Neutrophil (primary cell): ENCODE data around the gene RAB3GAP1.

Experiments used
- H3K27ac ChIP-seq: fragments of 200-600 bp; sonication (generic); 2 replicates; pipeline ENCODE4 v1.5.1; 2016; ENCODE audit warnings: mild to moderate bottlenecking, moderate library complexity
- H3K27me3 ChIP-seq: fragments of 200-600 bp; sonication (generic); 2 replicates; pipeline ENCODE4 v1.6.0; 2016; ENCODE audit warnings: mild to moderate bottlenecking
- H3K36me3 ChIP-seq: fragments of 200-600 bp; sonication (generic); 2 replicates; pipeline ENCODE4 v1.5.1; 2017
- H3K4me1 ChIP-seq, 2 experiments: fragments of 200-600 bp in 1 of 2; sonication (generic) in 1 of 2; 1 replicate in 1 of 2; 2 replicates in 1 of 2; pipeline versions ENCODE4 v1.5.1 to v1.6.1; 2013 to 2016; ENCODE audit warnings: low read depth in 1 of 2, low read length in 1 of 2, mild to moderate bottlenecking in 1 of 2, moderate library complexity in 1 of 2; ENCODE audit not compliant: control insufficient read depth in 1 of 2, insufficient read depth in 1 of 2
- H3K4me3 ChIP-seq, 2 experiments: fragments of 200-600 bp in 1 of 2; sonication (generic) in 1 of 2; 1 replicate in 1 of 2; 2 replicates in 1 of 2; pipeline ENCODE4 v1.5.1; 2013 to 2016; ENCODE audit warnings: low read depth in 1 of 2, low read length in 1 of 2, mild to moderate bottlenecking in 1 of 2, moderate library complexity in 1 of 2
- H3K9me3 ChIP-seq: fragments of 200-600 bp; sonication (generic); 2 replicates; pipeline ENCODE4 v1.5.1; 2016
- TF ChIP-seq, protein P1 (sequence below): fragments of 200-600 bp; sonication (generic); IDR thresholded peaks from 2 replicates; pipeline ENCODE4 v1.5.1; 2016; ENCODE audit warnings: antibody characterized with exemption

The RAB3GAP1 gene

DNA sequence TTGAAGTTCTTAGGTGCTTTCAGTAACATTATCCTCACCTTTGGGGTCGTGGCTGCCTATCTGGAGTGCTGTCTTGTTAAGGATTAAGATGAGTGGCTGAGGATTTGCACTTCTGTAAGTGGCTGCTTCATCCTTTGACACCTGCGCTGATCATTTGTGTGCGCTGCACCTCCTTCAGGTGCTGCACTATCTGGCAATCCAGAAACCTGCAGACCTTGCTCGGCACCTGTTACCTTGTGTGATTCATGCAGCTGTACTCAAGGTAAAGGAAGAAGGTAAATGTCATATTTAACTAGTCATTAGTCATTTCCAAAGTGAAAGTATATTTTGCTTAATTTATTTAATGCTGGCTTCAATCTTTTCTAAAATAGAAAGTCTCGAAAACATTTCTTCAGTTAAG is 110.3 kb downstream of the RAB3GAP1 start:
- Histone ChIP-seq H3K9me3 (no peaks in the 10 kb centered on the region), H3K4me1 (no peaks in the 10 kb centered on the region), H3K4me3 (no peak overlapping the region), H3K36me3 (peaks cover 62% of the 10 kb centered on the region), H3K27me3 (no peaks in the 10 kb centered on the region), H3K27ac (no peak overlapping the region)
- TF ChIP-seq, protein P1, sequence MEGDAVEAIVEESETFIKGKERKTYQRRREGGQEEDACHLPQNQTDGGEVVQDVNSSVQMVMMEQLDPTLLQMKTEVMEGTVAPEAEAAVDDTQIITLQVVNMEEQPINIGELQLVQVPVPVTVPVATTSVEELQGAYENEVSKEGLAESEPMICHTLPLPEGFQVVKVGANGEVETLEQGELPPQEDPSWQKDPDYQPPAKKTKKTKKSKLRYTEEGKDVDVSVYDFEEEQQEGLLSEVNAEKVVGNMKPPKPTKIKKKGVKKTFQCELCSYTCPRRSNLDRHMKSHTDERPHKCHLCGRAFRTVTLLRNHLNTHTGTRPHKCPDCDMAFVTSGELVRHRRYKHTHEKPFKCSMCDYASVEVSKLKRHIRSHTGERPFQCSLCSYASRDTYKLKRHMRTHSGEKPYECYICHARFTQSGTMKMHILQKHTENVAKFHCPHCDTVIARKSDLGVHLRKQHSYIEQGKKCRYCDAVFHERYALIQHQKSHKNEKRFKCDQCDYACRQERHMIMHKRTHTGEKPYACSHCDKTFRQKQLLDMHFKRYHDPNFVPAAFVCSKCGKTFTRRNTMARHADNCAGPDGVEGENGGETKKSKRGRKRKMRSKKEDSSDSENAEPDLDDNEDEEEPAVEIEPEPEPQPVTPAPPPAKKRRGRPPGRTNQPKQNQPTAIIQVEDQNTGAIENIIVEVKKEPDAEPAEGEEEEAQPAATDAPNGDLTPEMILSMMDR: no peak

DNA sequence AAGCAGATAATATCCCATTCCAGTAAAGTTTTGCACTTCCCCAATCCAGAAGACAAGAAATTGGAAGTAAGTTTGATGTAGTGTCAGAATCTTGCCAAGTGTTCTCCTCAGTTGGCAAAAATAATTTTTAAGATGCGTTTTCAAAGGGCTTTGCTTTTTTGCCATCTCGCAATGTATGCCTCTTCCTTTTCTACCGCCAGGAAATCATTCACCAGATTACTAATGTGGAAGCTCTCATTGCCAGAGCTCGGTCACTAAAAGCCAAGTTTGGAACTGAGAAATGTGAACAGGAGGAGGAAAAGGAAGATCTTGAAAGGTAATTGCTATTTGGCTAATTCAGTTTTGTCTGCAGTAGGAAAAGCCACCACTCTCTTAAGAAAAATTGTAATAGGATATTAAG is 110.7 kb downstream of the RAB3GAP1 start:
- Histone ChIP-seq H3K4me3 (no peak overlapping the region), H3K36me3 (peaks cover 64% of the 10 kb centered on the region)

DNA sequence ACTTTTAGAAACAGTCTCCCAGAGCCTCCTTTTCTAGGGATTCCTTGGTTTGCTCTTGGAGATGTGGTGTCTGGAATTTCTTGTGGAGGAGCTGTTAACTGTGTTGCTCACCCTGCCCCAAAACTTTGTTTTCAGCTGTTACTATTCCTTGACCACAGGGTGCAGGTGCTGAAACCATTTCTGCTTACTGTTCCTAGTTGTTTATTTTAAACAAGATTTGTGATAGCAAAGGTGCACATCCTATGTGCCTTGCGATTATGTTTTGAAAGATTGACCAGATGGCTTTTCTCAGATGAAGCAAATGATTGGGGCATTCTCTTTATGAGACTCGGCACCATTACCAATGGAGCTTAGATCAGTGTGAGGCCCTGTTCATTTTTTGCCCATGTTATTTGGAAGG is 111.2 kb downstream of the RAB3GAP1 start:
- H3K9me3 ChIP-seq: no peaks in the 10 kb centered on the region
- H3K4me3 ChIP-seq: no peak overlapping the region
- no peak overlapping the region for H3K27ac ChIP-seq
- TF ChIP-seq, protein P1: no peak
- no peaks in the 10 kb centered on the region for H3K27me3 ChIP-seq
- no peaks in the 10 kb centered on the region for H3K4me1 ChIP-seq
- H3K36me3 ChIP-seq: peaks cover 64% of the 10 kb centered on the region

More for the DNA sequence above, 110.7 kb downstream of the RAB3GAP1 start:
- Histone ChIP-seq H3K27me3 (no peaks in the 10 kb centered on the region), H3K27ac (no peak overlapping the region), H3K9me3 (no peaks in the 10 kb centered on the region), H3K4me1 (no peaks in the 10 kb centered on the region)
- TF ChIP-seq, protein P1: no peak

DNA sequence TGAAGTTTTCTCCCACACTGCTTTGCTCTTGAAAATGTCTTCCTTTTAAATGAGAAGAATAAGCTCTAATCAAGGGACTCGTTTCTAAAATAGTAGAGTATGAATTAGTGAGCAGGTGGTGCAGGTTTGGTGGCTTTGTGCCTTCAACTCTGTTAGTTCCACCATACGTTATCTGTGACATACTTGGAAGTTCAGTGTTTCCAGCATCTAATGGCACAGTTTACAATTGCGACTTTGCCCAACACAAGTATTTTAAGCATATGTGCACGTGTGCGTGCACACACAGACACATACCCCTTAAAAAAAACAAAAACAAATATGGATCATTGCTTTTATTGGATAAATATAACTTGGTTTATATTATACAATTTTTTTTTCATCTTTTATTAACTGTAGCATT is 111.8 kb downstream of the RAB3GAP1 start:
- TF ChIP-seq, protein P1: no peak
- H3K27ac ChIP-seq: no peak overlapping the region

DNA sequence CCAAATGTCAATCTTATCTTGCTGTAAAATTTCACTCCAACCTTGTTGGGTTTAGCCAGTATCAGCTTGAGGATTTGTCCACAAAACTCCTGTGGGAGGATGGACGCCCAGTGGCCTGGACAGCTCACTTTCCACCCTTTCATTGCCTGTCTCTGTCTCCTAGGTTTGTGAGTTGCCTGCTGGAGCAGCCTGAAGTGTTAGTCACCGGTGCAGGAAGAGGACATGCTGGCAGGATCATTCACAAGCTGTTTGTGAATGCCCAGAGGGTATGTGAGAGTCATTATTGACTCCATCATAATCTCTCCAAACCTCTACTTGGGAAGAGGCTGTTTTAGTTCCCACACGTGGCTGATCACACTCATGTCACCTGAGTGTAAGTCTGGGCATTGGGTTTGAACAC is 112.3 kb downstream of the RAB3GAP1 start:
- Histone ChIP-seq H3K27me3 (no peaks in the 10 kb centered on the region), H3K36me3 (peaks cover 71% of the 10 kb centered on the region), H3K4me3 (no peak overlapping the region), H3K4me1 (no peaks in the 10 kb centered on the region), H3K9me3 (no peaks in the 10 kb centered on the region), H3K27ac (no peak overlapping the region)
- TF ChIP-seq, protein P1: no peak

More for the DNA sequence above, 111.8 kb downstream of the RAB3GAP1 start:
- Histone ChIP-seq H3K9me3 (no peaks in the 10 kb centered on the region), H3K36me3 (peaks cover 70% of the 10 kb centered on the region), H3K4me1 (no peaks in the 10 kb centered on the region), H3K4me3 (no peak overlapping the region), H3K27me3 (no peaks in the 10 kb centered on the region)

DNA sequence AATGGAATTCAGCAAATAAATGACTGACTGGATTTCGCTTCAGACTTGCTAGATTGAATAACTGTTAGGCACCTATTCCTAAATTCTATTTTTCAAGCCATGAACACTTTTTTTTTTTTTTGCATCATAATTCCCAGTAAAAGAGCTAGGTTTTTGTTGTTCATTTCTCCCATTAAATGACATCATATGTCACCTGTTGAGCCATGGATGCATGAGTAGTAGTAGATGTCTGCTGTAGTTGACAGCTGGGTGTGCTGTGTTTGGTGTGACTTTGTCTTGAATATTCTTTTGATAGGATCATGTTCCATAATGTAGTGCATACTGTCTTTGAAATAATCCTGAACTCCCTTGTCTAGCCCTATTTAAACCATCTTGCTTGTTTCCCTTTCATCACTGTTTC is 115.2 kb downstream of the RAB3GAP1 start:
- Histone ChIP-seq H3K9me3 (no peaks in the 10 kb centered on the region), H3K27me3 (no peaks in the 10 kb centered on the region), H3K36me3 (peaks cover 94% of the 10 kb centered on the region), H3K27ac (no peak overlapping the region), H3K4me1 (no peaks in the 10 kb centered on the region), H3K4me3 (no peak overlapping the region)
- TF ChIP-seq, protein P1: no peak
